IMR-90 (cell line): ENCODE results near the gene ANXA1. TPM values are rescaled to one million over a fixed set of nuclear protein-coding genes. Genes with fewer than 3 reads are reported as not detected.

Source experiments
- ATAC-seq: fragments of 200-7000 bp; cut with Tn5 transposase; 2 replicates; pipeline ENCODE4 v1.9.1; 2020; ENCODE audit warnings: low read depth, mild to moderate bottlenecking, moderate library complexity
- BruUV-seq: library from RNA; stranded (reverse); fragments of 400-500 nt; replicated peaks from 2 replicates; lab custom pipeline; 2021; lab: Mats Ljungman, UMichigan
- CTCF ChIA-PET: fragments of 300-600 bp; formaldehyde crosslinking; extraction: SDS; loops from one replicate; lab custom pipeline; 2021; ENCODE audit warnings: antibody characterized with exemption; lab: Yijun Ruan, JAX
- POLR2A ChIA-PET: fragments of 300-600 bp; sonication (Branson Sonifier 250); formaldehyde crosslinking; loops from one replicate; lab custom pipeline; 2022; ENCODE audit warnings: antibody characterized with exemption; ENCODE audit not compliant: unreplicated experiment; lab: Charles Lee
- DNase-seq: peaks from one replicate; pipeline ENCODE4 v3.0.0; 2013
- H2AFZ ChIP-seq: replicated peaks from 2 replicates; pipeline ENCODE3; 2013; ENCODE audit warnings: low read length, mild to moderate bottlenecking; ENCODE audit not compliant: poor library complexity
- H2AK5ac ChIP-seq: 2 replicates; pipeline ENCODE4 v1.6.1; 2013; ENCODE audit warnings: low read depth, low read length, inconsistent platforms
- H2AK9ac ChIP-seq: replicated peaks from 2 replicates; pipeline ENCODE3; 2013; ENCODE audit warnings: mild to moderate bottlenecking, low read depth, low read length, moderate library complexity; ENCODE audit not compliant: poor library complexity
- H2BK120ac ChIP-seq: 2 replicates; pipeline ENCODE4 v1.6.1; 2013; ENCODE audit warnings: low read depth, low read length, inconsistent platforms
- H2BK15ac ChIP-seq: 3 replicates; pipeline ENCODE4 v1.6.1; 2013; ENCODE audit warnings: low read depth, low read length, inconsistent platforms
- H2BK20ac ChIP-seq: 2 replicates; pipeline ENCODE4 v1.6.1; 2013; ENCODE audit warnings: low read depth, mild to moderate bottlenecking, inconsistent platforms, low read length, moderate library complexity
- H2BK5ac ChIP-seq: 2 replicates; pipeline ENCODE4 v1.6.1; 2013; ENCODE audit warnings: mild to moderate bottlenecking, low read depth, low read length, inconsistent platforms; ENCODE audit not compliant: poor library complexity, severe bottlenecking
- H3K14ac ChIP-seq: replicated peaks from 2 replicates; pipeline ENCODE4 v1.6.1; 2013; ENCODE audit warnings: low read depth, low read length, inconsistent platforms
- H3K18ac ChIP-seq: 2 replicates; pipeline ENCODE4 v1.6.1; 2013; ENCODE audit warnings: low read depth, low read length, control low read depth
- H3K23ac ChIP-seq: 2 replicates; pipeline ENCODE4 v1.6.1; 2013; ENCODE audit warnings: low read depth, low read length, inconsistent platforms
- H3K27ac ChIP-seq: 2 replicates; pipeline ENCODE4 v1.5.1; 2013; ENCODE audit warnings: mild to moderate bottlenecking, control low read depth, low read length; ENCODE audit not compliant: insufficient read depth
- H3K27me3 ChIP-seq: 2 replicates; pipeline ENCODE4 v1.6.1; 2013; ENCODE audit warnings: low read length; ENCODE audit not compliant: control insufficient read depth, insufficient read depth
- H3K36me3 ChIP-seq: 2 replicates; pipeline ENCODE4 v1.6.1; 2013; ENCODE audit warnings: low read length, mixed read lengths; ENCODE audit not compliant: control insufficient read depth, insufficient read depth
- H3K4ac ChIP-seq: 2 replicates; pipeline ENCODE4 v1.6.1; 2013; ENCODE audit warnings: low read depth, low read length, inconsistent platforms
- H3K4me1 ChIP-seq: 2 replicates; pipeline ENCODE4 v1.6.1; 2013; ENCODE audit warnings: low read length, mixed read lengths; ENCODE audit not compliant: control insufficient read depth, insufficient read depth
- H3K4me2 ChIP-seq: 2 replicates; pipeline ENCODE4 v1.6.1; 2013; ENCODE audit warnings: low read depth, mild to moderate bottlenecking, control low read depth, low read length, moderate library complexity
- H3K4me3 ChIP-seq: 2 replicates; pipeline ENCODE4 v1.5.1; 2013; ENCODE audit warnings: low read depth, mild to moderate bottlenecking, control low read depth, low read length, moderate library complexity; ENCODE audit not compliant: insufficient read depth
- H3K56ac ChIP-seq: 2 replicates; pipeline ENCODE4 v1.6.1; 2013; ENCODE audit warnings: low read length, inconsistent platforms; ENCODE audit not compliant: insufficient read depth; ENCODE audit errors: extremely low read depth
- H3K79me1 ChIP-seq, 2 experiments: 2 replicates each; pipeline ENCODE4 v1.6.1; 2013; ENCODE audit warnings: low read length in 2 of 2, inconsistent platforms in 1 of 2, low read depth in 1 of 2
- H3K9ac ChIP-seq: 2 replicates; pipeline ENCODE4 v1.6.1; 2013; ENCODE audit warnings: low read depth, low read length, control low read depth
- H3K9me1 ChIP-seq: 2 replicates; pipeline ENCODE4 v1.6.1; 2013; ENCODE audit warnings: low read length, inconsistent platforms; ENCODE audit not compliant: insufficient read depth
- H3K9me3 ChIP-seq: 2 replicates; pipeline ENCODE4 v1.6.1; 2013; ENCODE audit warnings: low read length; ENCODE audit not compliant: control insufficient read depth, insufficient read depth
- H4K20me1 ChIP-seq: 2 replicates; pipeline ENCODE4 v1.6.1; 2013; ENCODE audit warnings: low read length, inconsistent platforms; ENCODE audit not compliant: insufficient read depth
- H4K5ac ChIP-seq: 2 replicates; pipeline ENCODE4 v1.6.1; 2013; ENCODE audit warnings: mild to moderate bottlenecking, low read depth, low read length, control low read depth
- H4K8ac ChIP-seq, 2 experiments: 2 replicates each; pipeline ENCODE4 v1.6.1; 2013; ENCODE audit warnings: low read depth in 2 of 2, low read length in 2 of 2, control low read depth in 1 of 2, inconsistent platforms in 1 of 2
- H4K91ac ChIP-seq: 2 replicates; pipeline ENCODE4 v1.6.1; 2013; ENCODE audit warnings: low read depth, low read length, inconsistent platforms; ENCODE audit not compliant: insufficient read depth
- ELK1 ChIP-seq: fragments of 150-350 bp; IDR thresholded peaks from 2 replicates; pipeline ENCODE4 v1.6.1; 2016; ENCODE audit warnings: low read depth, mild to moderate bottlenecking, low read length, moderate library complexity, borderline replicate concordance
- NFE2L2 ChIP-seq: fragments of 150-350 bp; IDR thresholded peaks from 2 replicates; pipeline ENCODE4 v1.6.1; 2016; ENCODE audit warnings: low read depth, mild to moderate bottlenecking, low read length
- SMC3 ChIP-seq: fragments of 150-350 bp; IDR thresholded peaks from 2 replicates; pipeline ENCODE4 v1.6.1; 2016; ENCODE audit warnings: low read depth, mild to moderate bottlenecking, antibody characterized with exemption, low read length, moderate library complexity
- WGBS, 2 experiments: methylation state at CpG; one replicate each; pipeline versions ENCODE4 v1.1.5 to v1.1.7; 2013; ENCODE audit warnings: missing lambda C conversion rate in 2 of 2; ENCODE audit not compliant: insufficient read length in 1 of 2; ENCODE audit errors: extremely low coverage in 2 of 2; 5-methylcytosine and 5-hydroxymethylcytosine counted together
- dilution Hi-C: fragments of 300-500 bp; cut with HindIII; formaldehyde crosslinking; loops from one replicate; pipeline ENCODE4 v1.14.3; 2018; ENCODE audit warnings: low sequenced_read_pairs; ENCODE audit not compliant: unreplicated experiment
- in situ Hi-C: fragments of 300-500 bp; cut with MboI; formaldehyde crosslinking; loops from 3 replicates; pipeline ENCODE4 v1.14.3; 2019; ENCODE audit warnings: low sequenced_read_pairs, inconsistent platforms, mixed read lengths
- intact Hi-C: fragments of 100-400 bp; cut with micrococcal nuclease; formaldehyde crosslinking; loops from 2 replicates; pipeline ENCODE4 v1.10.0; 2022
- polyA plus RNA-seq, 3 experiments: library from polyadenylated mRNA; depleted of rRNA; stranded (reverse); fragments of >200 nt; gene quantifications; 2 replicates each; pipeline ENCODE4 v1.2.3, GENCODE V29; 2012; ENCODE audit warnings: low replicate concordance in 1 of 3
- total RNA-seq: library from RNA; depleted of rRNA; stranded (reverse); fragments of >200 nt; gene quantifications from 2 replicates; pipeline ENCODE4 v1.2.3, GENCODE V29; 2012

The ANXA1 gene
- total and polyA plus RNA-seq, 2 of the 4 experiments (the other 2 are of a cell fraction) = 520 to 583 TPM

GRCh38 chr9:73104342-73104741 lies 47.3 kb upstream of the ANXA1 start:
- H4K5ac ChIP-seq = no peak overlapping the region
- no peak overlapping the region for H3K14ac ChIP-seq
- no peak for DNase-seq
- H3K4ac ChIP-seq = no peak overlapping the region
- H3K18ac ChIP-seq = no peak overlapping the region
- H3K9me3 ChIP-seq = no peaks in the 10 kb centered on the region
- no peak overlapping the region for H4K8ac ChIP-seq
- no peak overlapping the region for H2AK5ac ChIP-seq
- H4K20me1 ChIP-seq = no peaks in the 10 kb centered on the region
- no peaks in the 10 kb centered on the region for H3K4me1 ChIP-seq
- H3K79me1 ChIP-seq = no peaks in the 10 kb centered on the region
- no peak overlapping the region for H4K91ac ChIP-seq
- no peaks in the 10 kb centered on the region for H3K36me3 ChIP-seq
- H3K56ac ChIP-seq = no peak overlapping the region
- no peak overlapping the region for H3K23ac ChIP-seq
- 20% methylated on average over 1 of the region's 4 CpGs; no CpG with 5 or more reads in 1 of the 2 experiments for WGBS, 2 experiments
- no peaks in the 10 kb centered on the region for H3K9me1 ChIP-seq
- no peak overlapping the region for H2BK120ac ChIP-seq
- no peak overlapping the region for H2AK9ac ChIP-seq
- ChIA-PET POLR2A (no interaction called here), CTCF (no interaction called here)
- TF ChIP-seq NFE2L2 (no peak), ELK1 (no peak), SMC3 (no peak)
- H2AFZ ChIP-seq = no peak overlapping the region
- no peak overlapping the region for H3K27ac ChIP-seq
- no peak overlapping the region for H3K4me2 ChIP-seq
- H2BK15ac ChIP-seq = no peak overlapping the region
- no peak overlapping the region for H2BK20ac ChIP-seq
- H3K9ac ChIP-seq = no peak overlapping the region
- dilution Hi-C loops (no loop called here), in situ Hi-C loops (no loop called here), intact Hi-C loops (loop anchor here (10.0 kb wide), 1 partner anchor 1470 kb away; no protein-coding TSS in a partner anchor)
- H2BK5ac ChIP-seq = no peak overlapping the region
- H3K4me3 ChIP-seq = no peak overlapping the region
- no TSS peak for BruUV-seq
- no peaks in the 10 kb centered on the region; the same call in 1 of the 2 replicates for H3K27me3 ChIP-seq
- ATAC-seq = no peak
